Midbrain (tissue), 1 donor: Measurements from ENCODE around the gene SLC16A6.
"Not testable (repeated sequence)": the region's sequence is repeated elsewhere in the genome, so short reads cannot be mapped to it uniquely, and the experiment has no call there.

Experiments
- DNase-seq: peaks from one replicate; lab custom pipeline; 2025; lab: John Stamatoyannopoulos, UW

Gene SLC16A6

GRCh38 chr17:68248199-68248825 lies 42.6 kb downstream of the SLC16A6 start:
- DNase-seq, result peak; percentile 82

GRCh38 chr17:68247445-68248198 lies 43.3 kb downstream of the SLC16A6 start, which contains the start of gene AMZ2:
Gene AMZ2, plus strand, starts transcription at chr17:68248043. Its CDS starts 2,145 bp downstream, at chr17:68250188.
- DNase-seq, result peak; percentile 96

GRCh38 chr17:68246271-68247028 lies 44.5 kb downstream of the SLC16A6 start:
- no peak for DNase-seq

DNA sequence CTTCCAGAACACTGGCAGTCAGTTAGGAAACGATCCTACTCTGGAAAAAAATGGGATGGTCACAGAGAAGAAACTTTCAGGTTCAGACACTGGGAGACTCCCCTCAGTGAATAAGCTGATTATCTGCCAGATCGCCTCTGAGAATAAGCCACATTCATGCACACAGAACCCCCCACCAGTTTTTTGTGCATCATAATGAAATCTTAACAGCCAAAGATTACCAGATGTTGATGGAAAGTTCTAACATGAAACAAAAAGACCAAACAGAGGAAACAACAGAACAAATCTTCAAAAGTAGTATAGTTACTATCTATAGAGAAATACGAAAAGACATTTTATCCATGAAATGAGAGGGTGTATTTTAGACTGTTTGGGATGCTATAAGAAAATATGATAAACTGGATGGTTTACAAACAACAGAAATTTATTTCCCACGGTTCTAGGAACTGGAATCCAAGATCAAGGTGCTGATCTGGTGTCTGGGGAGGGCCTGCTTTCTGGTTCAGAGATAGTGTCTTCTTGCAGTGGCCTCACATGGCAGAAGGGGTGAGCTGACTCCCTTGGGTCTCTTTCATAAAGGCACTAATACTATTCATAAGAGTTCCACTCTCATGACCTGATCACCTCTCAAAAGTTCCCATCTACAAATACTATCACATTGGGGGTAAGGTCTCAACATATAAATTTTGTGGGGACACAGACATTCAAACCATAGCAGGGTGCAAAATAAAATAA lies 51.1 kb downstream of the SLC16A6 start:
- no peak for DNase-seq

DNA sequence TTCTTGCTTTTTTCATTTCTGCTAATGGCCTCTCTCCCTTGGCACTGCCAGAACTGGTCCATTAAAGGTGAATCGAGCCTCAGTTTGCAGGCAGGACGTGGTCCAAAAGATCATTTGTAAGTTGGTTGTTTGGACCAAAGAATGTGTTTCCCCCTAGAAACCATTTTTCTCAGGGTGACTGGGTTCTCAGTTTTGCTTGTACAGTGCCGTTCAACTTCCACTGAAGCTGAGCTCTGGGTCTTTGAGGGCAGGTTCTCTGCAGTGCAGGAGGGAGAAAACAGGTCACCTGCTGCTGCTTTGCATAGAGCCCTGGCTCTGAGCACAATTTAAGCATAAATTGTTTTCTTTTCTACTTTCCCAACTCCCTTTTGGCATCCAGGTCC lies 52.1 kb downstream of the SLC16A6 start:
- peak; percentile 41 for DNase-seq

DNA sequence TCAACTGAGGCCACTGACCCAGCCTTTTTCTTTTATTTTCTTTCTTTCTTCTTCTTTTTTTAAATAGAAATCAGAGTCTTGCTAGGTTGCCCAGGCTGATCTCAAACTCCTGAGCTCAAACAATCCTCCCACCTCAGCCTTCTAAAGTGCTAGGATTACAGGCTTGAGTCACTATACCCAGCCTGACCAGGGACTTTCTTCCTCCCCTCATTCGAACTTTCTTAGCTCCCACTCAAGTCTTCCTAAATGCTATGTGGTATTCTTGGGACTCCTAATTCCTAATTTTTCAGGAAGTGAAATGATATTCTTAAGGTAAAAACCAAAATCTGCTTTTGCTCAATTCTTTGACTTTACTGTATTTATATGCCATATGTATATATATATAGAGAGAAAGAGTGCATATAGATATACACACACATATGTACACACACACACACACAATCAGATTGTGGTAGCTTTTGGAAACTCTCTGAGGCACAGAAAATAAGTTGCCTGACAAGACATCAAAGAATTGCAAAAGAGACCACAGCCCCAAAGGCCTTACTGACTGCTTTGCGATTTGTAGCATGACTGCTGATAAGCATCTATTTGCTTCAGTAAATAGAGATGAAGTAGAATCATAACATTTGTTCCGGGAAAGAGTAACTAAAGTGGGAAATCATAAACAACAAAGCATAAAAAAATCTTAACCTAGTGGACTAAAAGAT lies 52.6 kb downstream of the SLC16A6 start:
- DNase-seq, result no peak

- DNase-seq, result not testable (repeated sequence)
Observed at GRCh38 chr17:68237369-68238163, 53.4 kb downstream of the SLC16A6 start.

DNA sequence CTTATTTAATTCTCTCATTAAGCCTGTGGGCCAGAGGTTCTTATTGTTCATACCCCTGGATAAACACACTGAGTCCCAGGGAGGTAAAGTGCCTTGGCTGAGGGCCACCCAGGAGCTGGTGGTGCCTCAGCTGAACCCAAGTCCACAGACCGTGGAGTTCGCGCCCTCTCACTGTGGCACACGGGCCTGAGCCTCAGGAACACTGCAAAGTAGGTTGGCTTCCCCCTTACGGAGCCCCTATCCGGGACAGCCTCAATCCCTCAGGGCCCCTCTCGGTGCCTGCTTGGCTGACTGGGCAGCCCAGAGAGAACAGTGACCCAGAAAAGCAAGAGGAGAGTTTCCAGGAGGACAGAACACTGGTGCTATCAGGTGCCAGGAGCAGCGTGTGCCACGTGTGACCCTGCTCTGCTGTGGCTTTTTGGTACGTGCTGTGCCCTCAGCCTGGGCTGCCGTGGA lies 55.6 kb downstream of the SLC16A6 start:
- peak; percentile 72 for DNase-seq

- peak; percentile 72 for DNase-seq
Observed at GRCh38 chr17:68234726-68235335, 56.1 kb downstream of the SLC16A6 start.

DNA sequence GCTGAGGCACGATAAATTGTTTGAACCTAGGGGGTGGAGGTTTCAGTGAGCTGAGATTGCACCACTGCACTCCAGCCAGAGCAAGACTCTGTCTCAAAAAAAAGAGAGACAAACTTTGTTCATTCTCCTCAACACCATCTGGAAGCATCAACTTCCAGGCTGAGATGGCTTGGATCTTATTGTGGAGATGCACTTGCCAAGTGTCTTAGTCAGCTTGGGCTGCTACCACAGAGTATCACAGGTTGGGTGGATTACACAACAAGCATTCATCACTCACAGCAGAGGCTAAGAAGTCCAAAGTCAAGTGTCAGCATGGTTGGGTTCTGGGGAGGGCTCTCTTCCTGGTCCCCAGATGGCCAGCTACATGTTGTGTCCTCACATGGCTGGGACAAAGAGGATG lies 58.2 kb downstream of the SLC16A6 start:
- DNase-seq, result not testable (repeated sequence)

GRCh38 chr17:68231541-68231940 lies 59.4 kb downstream of the SLC16A6 start:
- DNase-seq, result no peak

- not testable (repeated sequence) for DNase-seq
Observed at GRCh38 chr17:68231131-68231530, 59.8 kb downstream of the SLC16A6 start.

DNA sequence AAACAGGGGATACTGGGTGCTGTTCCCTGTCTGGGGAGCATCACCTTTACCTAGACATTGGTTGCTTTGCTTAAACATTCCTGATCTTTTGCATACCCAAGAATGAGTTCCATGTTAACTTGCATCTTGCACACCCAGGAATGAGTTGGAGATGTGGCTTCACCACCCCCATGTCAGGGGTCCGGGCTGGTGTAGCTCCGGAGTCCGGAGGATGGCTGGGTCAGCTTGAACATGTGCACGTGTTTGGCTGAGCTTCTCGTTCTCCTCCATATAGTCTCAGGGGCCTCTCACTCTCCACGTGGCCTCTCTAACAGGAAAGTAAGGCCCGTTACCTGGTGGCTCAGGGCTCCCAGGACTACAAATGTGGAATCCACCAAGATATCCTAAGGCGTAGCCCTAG lies 61.3 kb downstream of the SLC16A6 start:
- DNase-seq, result no peak

DNA sequence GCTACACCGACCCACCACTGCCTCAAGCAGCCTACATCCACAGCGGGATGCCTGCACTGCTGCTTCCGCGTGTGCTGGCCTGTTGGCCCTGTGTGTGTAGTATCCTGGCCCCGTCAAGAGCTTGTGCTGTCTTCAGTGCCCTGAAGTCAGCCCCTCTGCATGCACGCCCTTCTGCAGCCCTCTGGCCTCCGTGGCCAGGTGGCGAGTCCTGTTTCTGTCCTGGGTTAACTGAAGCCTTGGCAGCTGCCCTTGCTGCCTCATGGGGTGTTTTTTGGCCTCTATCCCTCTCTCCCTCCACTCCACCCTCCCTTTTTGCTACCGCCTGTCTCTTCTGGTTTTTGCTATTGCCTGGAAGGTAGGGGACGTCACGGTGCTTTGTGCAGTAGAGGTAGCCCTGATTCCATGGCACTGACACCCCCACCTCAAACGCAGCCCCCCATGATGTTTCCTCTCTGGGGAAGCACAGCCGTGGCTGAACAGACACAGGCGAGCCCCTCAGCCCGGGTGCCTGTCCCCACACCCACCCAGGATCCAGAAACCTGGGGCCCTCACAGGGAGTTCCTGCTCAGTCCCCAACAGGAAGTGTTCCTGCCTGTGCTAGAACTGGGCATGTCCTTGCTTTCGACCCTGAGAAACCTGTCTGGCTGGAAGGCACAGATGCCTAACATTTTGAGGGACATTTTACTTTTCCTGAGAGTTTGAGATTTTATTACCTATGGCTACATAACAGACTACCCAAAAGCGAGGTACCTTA lies 61.9 kb downstream of the SLC16A6 start:
- DNase-seq, result no peak

DNA sequence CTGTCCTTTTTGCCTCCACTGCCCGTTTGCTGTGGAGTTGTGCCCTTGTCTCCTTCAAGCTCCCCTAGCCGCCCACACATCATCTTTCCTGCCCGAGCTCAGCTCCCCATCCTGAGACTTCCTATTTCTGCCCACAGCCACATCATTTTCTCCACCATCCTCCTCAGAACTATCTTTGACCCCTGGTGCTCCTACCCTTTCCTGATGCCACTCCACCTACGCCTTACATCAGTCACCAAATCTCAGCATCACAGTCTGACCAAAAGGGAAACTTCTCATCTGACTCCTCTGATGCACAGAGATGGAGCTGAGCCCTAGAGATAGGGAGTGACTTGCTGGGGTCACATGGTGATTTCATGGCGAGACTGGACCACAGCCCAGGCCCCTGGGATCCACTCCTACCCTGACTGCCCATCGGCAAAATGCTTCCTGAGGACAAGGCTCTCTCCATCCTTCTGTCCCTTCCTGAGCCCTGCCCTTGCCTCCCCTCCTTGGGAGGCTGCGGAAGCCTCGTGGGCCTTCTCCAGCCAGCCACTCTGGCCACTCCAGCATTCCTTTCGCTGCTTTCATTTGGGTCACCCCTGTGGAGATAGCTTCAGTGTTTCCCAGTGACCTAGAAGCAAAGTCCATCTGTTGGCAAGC lies 62.8 kb downstream of the SLC16A6 start:
- not testable (repeated sequence) for DNase-seq

- DNase-seq, result not testable (repeated sequence)
Observed at GRCh38 chr17:68225055-68225454, 65.9 kb downstream of the SLC16A6 start.

GRCh38 chr17:68222606-68223005 lies 68.3 kb downstream of the SLC16A6 start:
- no peak for DNase-seq

DNA sequence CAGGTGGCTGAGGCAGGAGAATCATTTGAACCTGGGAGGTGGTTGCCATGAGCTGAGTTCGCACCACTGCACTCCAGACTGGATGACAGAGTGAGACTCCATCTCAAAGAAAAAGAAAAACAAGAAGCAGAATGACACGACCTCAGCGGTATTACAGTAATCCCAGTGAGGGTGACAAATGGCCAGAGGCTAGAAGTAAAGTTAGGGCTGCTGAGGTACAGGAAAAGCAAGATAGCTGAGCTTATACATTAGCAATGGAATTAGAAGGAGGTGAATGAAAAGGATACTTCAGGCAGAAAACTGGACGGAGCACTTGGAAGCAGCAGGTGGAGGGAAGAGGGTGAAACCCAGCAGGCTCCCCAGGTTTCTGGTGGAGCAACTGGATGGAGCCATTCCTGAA lies 69.1 kb downstream of the SLC16A6 start:
- DNase-seq, result no peak

- DNase-seq, result not testable (repeated sequence)
Observed at GRCh38 chr17:68220786-68221185, 70.1 kb downstream of the SLC16A6 start.
